GM19035 (cell line): ENCODE measurements around the gene ITGA2.
A peak's percentile ranks its signal among the peaks of the same experiment; 100 is the strongest.
"Not testable (repeated sequence)": the region's sequence is repeated elsewhere in the genome, so short reads cannot be mapped to it uniquely, and the experiment has no call there.

Experiments used
- ATAC-seq: cut with Tn5 transposase; IDR thresholded peaks from one replicate; pipeline ENCODE4 v1.9.1; 2021; ENCODE audit not compliant: unreplicated experiment

ITGA2 gene

DNA sequence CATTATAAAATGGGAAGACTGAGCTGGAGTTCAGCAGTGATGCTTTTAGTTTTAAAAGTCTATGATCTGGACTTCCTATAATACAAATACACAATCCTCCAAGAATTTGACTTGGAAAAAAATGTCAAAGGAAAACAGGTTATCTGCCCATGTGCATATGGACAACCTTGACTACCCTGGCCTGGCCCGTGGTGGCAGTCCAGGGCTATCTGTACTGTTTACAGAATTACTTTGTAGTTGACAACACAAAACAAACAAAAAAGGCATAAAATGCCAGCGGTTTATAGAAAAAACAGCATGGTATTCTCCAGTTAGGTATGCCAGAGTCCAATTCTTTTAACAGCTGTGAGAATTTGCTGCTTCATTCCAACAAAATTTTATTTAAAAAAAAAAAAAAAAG, 103.1 kb downstream of the ITGA2 start:
- no peak for ATAC-seq

DNA sequence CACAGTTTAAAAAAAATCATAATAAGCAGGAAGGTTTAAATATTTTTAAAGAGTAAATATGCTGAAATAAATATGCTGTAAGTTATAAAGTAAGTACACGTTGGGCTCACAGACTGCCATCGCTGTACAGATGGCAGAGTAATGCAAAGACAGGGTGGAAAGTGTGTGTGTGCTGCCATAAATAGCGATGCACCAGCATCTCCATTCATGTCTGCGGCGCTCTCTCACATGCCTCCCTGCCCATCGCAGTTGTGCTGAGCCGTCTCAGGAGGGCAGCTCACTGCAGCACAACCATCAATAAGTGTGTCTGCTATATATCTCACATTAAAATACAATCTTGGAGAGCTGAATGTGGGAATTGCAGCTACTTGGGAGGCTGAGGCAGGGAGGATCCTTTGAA, 106.1 kb downstream of the ITGA2 start:
- no peak for ATAC-seq

GRCh38 chr5:53095931-53096525, 106.9 kb downstream of the ITGA2 start:
- peak; percentile 87 for ATAC-seq

DNA sequence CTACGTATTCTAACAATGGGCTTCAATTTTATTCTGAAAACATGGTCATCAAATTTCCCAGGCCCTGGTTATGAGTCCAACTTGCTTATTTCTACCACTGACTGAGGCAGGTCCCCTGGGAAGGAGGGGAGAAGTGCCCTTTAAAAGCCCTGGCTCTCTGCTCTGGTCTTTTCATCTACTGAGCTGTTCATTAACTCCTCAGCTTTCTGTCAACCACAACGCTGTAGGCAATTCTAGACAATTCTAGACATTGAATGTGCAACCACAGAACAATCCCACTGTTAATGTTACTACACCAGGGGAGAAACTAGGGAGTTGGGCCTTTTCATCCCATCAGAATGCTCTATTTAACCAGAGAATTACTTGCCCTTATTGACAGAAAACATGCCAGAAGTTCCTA, 110.4 kb downstream of the ITGA2 start:
- ATAC-seq = no peak

DNA sequence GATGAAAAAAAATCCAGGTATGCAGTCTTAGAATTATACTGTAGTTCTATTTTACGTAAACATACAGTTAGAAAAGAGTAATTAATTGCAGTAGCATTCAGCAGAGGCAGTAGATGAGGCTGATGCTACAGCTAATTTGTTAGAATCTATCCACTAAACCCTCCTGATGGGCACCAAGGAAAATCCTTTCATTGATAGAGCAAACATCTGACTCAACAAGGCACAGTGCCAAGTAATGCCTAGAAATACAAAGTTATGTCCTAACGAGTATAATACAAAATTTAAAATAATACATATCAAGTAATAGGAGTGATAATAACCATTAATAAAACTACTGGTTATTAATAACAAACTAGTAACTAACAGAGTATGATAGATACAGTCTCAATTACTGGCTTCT, 111.5 kb downstream of the ITGA2 start:
- no peak for ATAC-seq

DNA sequence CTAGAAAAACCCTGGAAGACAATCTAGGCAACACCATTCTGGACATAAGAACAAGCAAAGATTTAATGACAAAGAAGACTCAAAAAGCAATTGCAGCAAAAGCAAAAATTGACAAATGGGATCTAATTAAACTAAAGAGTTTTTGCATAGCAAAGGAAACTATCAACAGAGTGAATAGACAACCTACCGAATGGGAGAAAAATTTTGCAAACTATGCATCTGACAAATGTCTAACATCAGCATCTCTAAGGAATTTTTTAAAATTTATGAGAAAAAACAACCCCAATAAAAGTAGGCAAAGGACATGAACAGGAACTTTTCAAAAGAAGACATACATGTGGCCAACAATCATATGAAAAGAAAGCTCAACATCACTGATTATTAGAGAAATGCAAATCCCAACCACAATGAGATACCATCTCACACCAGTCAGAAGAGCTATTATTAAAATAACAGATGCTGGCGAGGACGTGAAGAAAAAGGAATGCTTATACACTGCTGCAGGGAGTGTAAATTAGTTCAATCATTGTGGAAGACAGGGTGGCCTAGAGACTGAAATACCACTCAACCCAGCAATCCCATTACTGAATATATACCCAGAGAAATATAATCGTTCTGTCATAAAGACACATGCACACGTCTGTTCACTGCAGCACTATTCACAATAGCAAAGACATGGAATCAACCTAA, 116.6 kb downstream of the ITGA2 start:
- no peak for ATAC-seq

GRCh38 chr5:53109056-53109442, 119.9 kb downstream of the ITGA2 start:
- ATAC-seq = peak; percentile 11

DNA sequence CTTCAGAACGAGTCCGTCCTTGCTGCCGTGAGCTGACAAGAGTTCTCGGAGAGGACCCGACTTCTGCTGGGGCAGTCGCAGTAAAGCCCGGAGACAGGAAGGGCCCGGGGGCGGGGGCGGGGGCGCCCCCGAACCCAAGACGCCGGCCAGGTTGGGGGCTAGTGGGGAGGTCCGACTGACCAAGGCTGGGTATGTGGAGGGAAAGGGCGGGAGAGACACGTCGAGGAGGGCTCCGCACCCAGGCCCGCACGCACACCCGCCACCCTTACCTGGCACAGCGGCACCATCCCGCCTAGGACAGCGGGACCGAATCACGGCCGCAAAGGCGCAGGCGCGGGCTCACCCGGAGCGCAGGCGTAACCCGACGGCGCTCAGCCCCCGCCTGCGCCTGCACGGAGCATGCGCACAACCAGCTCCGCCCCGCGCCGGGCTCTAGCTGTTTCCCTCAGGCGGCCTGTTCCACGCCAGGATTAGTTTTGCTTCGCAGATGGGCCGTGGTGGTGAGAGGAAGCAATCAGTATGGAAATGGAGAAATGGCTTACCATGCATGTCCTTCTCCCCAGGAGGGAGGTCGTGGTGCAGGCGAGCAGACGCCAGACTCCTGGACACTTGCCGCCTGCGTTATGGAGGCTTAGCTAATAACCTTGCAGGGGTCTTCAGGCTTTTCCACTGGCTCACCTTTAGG, 120.4 kb downstream of the ITGA2 start, which contains the start of gene MOCS2:
Gene MOCS2 (minus strand): TSS at position 315 of the 685 bp plus-strand sequence. CDS start 2,583 bp downstream, outside the sequence.
- peak; percentile 95 for ATAC-seq

GRCh38 chr5:53110156-53110555, 121.0 kb downstream of the ITGA2 start:
- ATAC-seq = peak; percentile 13

DNA sequence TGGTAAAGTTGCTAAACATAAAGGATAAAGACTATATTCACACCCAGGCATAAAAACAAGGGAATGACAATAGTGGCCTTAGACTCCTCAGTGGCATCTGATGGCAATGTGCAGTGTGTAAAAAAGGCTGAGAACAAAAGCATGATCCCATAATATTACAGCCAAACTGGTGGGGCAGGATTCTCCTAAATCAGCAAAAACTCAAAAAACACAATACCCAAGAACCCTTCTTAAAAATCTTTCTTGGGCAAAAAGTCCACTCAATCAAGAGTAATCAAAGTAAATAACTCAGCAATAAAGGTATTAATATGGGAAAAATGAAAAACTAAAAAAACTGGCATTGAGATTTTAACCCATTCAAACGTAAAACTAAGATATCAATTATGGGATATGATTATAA, 122.0 kb downstream of the ITGA2 start:
- no peak for ATAC-seq

GRCh38 chr5:53112307-53112706, 123.2 kb downstream of the ITGA2 start:
- not testable (repeated sequence) for ATAC-seq

DNA sequence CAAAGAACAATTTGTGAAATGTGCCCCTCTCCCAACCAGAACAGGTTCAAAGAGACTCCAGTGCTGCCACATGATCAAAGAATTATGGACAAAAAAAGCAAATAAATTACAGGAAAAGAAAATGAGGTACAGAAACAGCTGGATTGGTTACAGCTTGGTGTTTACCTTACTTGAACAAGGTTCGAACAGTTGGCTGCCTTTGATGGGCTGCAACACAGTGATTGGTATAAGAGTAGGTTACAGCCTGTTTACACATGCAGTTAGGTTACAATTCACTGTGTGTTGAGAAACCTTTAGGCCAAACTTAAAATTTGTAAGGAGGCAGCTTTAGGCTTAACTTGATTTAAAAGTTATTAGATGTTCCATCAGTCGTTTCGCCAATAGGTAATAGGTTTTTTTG, 123.8 kb downstream of the ITGA2 start:
- ATAC-seq = no peak

DNA sequence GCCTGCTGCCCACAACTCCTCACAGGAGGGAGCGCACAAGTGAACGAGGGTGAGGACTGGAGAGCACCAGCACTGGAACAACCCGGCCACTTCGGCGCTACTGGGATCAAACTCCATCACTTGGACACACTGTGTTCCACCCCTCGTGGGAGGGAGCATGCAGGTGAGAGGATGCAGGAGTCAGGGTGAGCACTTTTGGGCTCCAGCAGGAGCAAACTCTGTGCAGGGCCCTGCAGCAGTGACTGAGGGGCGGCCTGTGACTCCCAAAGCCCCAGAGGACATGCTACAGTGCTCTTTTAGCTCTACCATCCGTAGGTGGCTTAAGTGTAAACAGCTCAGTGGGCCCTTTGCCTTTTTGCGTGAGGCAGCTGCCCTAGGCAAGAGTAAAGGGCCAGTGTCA, 124.8 kb downstream of the ITGA2 start:
- no peak for ATAC-seq

DNA sequence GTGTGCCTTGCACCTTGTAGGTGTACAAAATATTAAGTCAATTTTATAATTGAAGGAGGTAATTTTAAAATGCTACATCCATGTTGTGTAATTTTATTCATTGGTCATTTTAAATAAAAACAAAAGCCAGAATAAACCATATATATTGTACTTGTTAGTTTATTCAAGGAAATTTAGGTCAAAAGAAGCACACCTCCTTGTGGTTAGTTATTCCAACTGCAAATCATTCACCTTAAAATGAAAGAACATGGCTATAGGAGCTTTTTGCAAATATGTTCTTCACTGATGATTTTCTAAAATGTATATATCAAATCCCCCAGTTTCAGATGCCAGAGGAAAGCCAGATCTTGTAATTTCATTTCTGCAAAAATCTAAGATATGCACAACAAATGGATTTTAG, 125.8 kb downstream of the ITGA2 start:
- ATAC-seq = no peak

- no peak for ATAC-seq
Measured at GRCh38 chr5:53116597-53116996, 127.4 kb downstream of the ITGA2 start.

- ATAC-seq = no peak
Measured at GRCh38 chr5:53118879-53119278, 129.7 kb downstream of the ITGA2 start.

GRCh38 chr5:53120165-53120564, 131.0 kb downstream of the ITGA2 start:
- ATAC-seq = no peak

DNA sequence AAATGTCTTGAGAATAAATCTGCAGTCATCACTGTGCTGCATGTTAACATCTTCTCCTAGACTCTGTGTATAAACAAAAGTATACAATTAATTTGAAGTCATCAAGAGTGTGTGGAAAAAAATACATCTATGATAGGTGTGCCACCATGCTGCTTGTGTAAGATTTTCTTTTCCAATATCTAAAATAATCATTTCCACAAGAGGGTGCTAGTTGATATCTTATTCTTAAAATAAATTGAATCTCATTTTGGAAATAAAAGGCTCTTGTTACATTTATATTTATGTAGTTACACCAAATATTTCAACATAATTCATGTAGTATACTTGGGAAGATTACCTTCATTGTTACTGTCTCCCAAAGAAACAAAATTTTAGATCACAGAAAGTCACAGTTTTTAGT, 134.6 kb downstream of the ITGA2 start:
- ATAC-seq = no peak

DNA sequence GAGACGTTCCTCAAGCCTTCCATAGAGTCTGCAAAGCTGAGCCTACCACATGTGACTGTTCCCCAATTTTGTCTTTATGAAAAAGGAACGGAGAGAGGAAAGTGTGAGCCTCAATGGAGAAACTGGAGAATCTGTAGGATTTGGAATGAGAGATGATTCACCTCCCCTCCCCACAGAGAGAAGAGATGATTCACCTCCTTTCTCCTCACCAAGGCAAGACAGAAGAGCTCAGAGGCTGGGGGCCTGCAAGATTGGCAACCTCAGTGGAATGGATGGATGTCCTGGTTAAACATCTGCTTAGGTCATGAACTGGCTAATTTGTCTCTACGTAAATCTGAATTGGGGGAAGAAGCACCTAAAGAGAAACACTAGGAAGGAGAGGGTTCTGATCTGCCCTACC, 137.4 kb downstream of the ITGA2 start:
- ATAC-seq = no peak

DNA sequence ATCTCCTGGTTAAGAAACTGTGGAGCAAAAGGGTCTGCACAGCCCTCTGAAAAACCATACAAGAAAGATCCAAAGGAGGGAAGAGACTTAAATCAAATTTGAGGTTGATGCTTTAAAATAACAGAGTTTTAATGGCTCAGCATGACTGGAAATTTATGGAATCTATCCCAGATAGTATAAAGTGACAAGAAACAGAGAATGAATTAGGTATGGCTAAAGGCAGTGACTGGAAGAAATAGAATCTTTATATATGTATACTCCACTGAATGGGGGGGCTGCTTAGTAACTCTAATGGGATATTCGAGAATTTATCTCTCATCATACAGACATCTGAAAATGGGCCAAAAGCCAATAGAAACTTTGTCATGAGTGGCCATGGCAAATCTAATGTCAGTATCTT, 138.0 kb downstream of the ITGA2 start:
- no peak for ATAC-seq

GRCh38 chr5:53128481-53128880, 139.3 kb downstream of the ITGA2 start:
- no peak for ATAC-seq

DNA sequence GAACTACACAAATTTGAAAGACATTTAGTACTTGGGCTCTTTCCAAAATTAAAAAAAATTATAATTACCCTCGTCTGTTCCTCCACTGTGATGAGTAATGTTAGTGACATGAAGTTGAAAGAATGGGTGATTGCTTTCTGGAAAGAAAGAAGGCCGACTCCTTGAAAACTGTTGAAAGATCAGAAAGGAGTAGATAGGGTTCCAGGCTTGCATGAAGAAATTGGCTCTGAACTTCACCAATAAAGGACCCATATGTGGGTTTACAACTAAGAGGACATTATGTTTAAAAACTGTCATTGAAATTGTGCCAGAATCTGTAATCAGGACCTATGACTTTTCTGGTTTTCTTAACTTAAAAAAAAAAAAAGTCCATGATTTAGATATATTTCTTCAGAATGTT, 141.1 kb downstream of the ITGA2 start:
- ATAC-seq = no peak
